Activated CD4-positive, CD25-positive, alpha-beta regulatory T cell treated with anti-CD3 and anti-CD28 coated beads, Interleukin-2, amount 50 U/mL, for 16 hours (primary cell): ENCODE measurements around the gene GABPB2.
"Not testable (repeated sequence)": the region's sequence is repeated elsewhere in the genome, so short reads cannot be mapped to it uniquely, and the experiment has no call there.

Experiments
- DNase-seq: peaks from one replicate; pipeline ENCODE4 v3.0.0-alpha.2; 2020; ENCODE audit warnings: low read depth, low spot score

Gene GABPB2

GRCh38 chr1:151060007-151060656 is 10.4 kb upstream of the GABPB2 start, which contains the start of gene MLLT11:
MLLT11 (plus strand) TSS chr1:151060397; CDS start chr1:151067225, 6,828 bp downstream.
- no peak for DNase-seq

GRCh38 chr1:151060657-151061421 is 9.7 kb upstream of the GABPB2 start:
- no peak for DNase-seq

DNA sequence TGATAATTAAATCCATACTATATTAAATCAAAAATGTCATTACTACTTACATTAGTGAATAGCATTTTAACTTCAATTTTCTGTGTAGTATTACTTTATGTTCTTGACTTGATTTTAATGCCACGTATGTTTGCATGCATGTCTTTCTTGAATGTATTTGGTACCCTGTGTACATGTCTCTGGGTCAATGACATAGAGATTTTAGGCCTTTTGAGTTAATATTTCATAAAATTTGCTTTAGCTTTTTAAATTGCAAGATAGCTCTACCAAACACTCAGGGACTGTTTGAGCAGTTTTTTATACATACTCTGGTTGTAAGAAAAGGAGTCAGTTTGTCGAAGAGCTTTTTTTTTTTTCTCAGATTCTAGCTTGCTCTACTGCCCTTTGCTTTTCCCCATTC is 8.9 kb upstream of the GABPB2 start:
- DNase-seq: no peak

GRCh38 chr1:151062741-151063371 is 7.7 kb upstream of the GABPB2 start:
- no peak for DNase-seq

DNA sequence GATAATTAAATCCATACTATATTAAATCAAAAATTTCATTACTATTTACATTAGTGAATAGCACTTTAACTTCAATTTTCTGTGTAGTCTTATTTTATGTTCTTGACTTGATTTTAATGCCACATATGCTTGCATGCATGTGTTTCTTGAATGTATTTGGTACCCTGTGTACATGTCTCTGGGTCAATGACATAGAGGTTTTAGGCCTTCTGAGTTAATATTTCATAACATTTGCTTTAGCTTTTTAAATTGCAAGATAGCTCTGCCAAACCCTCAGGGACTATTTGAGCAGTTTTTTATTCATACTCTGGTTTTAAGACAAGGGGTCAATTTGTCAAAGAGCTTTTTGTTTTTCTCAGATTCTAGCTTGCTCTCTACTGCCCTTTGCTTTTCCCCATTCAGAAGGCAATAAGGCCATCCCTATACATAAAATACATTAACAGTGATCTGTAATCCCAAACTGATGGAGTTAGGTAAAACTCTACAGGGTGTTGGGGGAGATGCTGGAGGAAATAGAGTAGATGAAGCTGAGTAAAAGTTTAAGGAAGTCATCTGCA is 5.4 kb upstream of the GABPB2 start:
- DNase-seq: no peak

DNA sequence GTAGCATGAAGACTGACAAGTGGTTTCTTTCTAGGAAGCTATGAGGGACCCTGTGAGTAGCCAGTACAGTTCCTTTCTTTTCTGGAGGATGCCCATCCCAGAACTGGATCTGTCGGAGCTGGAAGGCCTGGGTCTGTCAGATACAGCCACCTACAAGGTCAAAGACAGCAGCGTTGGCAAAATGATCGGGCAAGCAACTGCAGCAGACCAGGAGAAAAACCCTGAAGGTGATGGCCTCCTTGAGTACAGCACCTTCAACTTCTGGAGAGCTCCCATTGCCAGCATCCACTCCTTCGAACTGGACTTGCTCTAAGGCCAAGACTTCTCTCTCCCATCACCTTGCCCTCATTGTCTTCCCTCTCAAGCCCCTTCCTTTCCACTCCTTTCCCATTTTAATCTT is 3.4 kb upstream of the GABPB2 start:
- no peak for DNase-seq

DNA sequence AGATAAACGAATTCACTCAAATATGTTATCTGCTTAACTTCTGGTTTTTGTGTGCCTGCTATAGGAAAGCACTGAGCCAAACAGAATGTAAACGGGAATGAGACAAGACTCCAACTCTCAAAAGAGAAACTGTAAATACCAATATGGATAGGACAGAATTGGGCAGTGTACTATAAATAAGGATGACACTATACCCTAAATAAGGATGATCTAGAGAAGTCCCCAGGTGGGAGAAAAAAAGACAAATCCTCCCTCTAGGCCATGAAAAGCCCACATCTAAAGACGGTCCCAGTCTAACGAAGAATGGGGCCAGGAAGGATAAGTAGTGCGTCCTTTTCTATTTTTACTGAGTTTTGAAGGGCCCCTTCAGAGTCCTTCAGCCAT is 1.5 kb upstream of the GABPB2 start:
- DNase-seq: no peak

DNA sequence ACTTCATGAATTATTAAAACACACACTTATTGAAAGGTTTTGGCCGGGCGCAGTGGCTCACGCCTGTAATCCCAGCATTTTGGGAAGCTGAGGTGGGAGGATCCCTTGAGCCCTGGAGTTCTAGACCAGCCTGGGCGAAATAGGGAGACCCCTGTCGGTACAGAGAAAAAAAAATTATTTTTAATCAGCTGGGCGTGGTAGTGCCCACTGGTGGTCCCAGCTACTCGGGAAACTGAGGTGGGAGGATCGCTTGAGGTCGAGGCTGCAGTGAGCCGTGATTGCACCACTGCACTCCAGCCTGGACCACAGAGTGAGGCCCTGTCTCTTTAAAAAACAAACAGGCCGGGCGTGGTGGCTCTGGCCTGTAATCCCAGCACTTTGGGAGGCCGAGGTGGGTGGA is 1.7 kb downstream of the GABPB2 start:
- DNase-seq: no peak

- no peak for DNase-seq
Observed at GRCh38 chr1:151085953-151086559, 15.5 kb downstream of the GABPB2 start.

- not testable (repeated sequence) for DNase-seq
Observed at GRCh38 chr1:151097426-151097825, 26.9 kb downstream of the GABPB2 start.

DNA sequence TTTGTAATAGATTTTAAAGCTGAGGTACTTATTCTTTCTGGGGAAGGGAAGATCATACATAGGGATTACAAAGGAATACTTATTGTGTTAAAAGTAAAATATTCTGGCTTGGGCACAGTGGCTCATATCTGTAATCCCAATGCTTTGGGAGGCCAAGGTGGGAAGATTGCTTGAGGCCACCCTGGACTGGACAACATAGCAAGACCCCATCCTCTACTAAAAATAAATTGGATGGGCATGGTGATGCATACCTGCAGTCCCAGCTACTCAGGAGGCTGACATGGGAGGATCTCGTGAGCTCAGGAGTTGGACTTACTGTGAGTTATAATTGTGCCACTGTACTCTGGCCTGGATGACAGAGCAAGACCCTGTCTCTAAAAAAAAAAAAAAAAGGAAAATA is 27.6 kb downstream of the GABPB2 start:
- DNase-seq: no peak

- no peak for DNase-seq
Observed at GRCh38 chr1:151104630-151105029, 34.1 kb downstream of the GABPB2 start.

- no peak for DNase-seq
Observed at GRCh38 chr1:151106894-151107293, 36.3 kb downstream of the GABPB2 start.

GRCh38 chr1:151108331-151108730 is 37.8 kb downstream of the GABPB2 start:
- no peak for DNase-seq

DNA sequence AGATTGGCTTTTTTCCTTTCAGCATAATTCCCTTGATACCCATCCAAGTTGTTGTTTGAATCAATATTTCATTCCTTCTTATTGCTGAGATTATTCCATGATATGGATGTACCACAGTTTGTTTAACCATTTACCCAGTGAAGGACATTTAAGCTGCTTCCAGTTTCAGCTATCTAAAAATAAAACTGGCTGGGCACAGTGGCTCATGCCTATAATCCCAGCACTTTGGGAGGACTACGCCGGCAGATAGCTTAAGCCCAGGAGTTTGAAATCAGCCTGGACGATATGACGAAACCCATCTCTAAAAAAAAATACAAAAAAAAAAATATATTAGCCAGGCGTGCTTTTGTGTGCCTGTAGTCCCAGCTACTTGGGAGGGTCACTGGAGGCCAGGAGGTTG is 43.3 kb downstream of the GABPB2 start:
- DNase-seq: no peak

- DNase-seq: no peak
Observed at GRCh38 chr1:151124763-151125403, 54.3 kb downstream of the GABPB2 start.

- no peak for DNase-seq
Observed at GRCh38 chr1:151128800-151129199, 58.2 kb downstream of the GABPB2 start.

DNA sequence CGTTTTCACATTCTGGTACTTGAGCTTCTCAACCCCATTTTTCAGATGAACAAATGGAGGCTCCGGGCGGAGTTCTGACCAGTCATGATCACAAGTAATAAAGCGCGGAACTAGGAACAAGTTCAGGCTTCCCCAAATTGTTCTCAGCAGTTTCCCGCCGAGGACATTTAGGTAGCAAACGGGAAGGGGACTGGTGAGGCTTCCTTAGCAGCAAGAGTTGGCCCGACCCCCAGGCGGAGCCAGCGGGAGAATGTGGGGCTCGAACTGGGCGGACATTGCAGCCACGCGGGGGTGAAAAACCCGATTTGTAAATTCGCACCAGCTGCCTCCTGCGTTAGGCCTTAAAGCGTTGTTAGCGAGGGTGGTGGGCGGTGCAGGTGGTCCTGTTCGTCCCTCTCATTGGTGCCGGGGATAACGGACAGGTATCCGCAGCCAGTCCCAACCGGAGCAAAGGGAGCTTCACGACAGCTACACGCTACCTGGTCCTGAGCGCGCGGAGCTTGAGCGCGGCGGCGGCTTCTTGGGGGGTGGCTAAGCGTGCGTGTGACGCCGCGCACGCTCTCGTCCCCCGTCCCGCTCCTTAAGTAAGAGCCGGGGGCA is 60.5 kb downstream of the GABPB2 start:
- peak; percentile 60 for DNase-seq

DNA sequence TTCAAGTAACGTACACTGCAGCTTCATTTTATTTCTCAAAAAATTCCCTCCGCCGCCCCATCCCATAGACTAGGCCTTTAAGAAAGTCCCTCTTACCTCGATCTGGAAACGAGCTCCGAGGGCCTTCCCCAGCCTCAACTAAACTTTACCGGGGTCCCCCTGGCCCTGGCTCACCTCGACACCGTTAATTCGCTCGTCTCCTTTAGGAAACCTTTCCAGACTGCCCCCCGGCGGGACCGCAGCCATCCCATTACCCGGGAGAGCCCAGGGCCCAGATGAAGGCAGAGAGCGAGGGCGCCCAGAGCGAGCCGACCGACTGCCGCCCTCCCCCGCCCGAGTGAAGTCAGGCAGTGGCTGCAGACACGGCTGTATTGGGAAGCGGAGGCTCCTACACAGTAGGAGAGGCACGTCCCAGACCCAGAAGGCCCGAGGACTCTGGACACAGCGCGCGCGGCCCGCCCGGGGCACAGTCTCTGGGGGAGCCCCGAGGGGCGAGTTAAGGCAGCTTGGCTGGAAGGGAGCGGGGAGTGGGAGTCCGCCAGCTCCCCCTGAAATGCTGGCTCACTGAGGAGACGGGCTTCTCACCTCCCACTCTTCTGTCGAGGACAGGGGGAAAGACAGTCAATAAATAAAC is 61.3 kb downstream of the GABPB2 start:
- DNase-seq: no peak

- no peak for DNase-seq
Observed at GRCh38 chr1:151132335-151133017, 61.9 kb downstream of the GABPB2 start.
